ENCODE data around the gene STPG2. TPM values are rescaled to one million over a fixed set of nuclear protein-coding genes. Genes with fewer than 3 reads are reported as not detected.
A peak's percentile ranks its signal among the peaks of the same experiment; 100 is the strongest.

Gene STPG2
- total RNA-seq, 1 donor = under 0.01 TPM

DNA sequence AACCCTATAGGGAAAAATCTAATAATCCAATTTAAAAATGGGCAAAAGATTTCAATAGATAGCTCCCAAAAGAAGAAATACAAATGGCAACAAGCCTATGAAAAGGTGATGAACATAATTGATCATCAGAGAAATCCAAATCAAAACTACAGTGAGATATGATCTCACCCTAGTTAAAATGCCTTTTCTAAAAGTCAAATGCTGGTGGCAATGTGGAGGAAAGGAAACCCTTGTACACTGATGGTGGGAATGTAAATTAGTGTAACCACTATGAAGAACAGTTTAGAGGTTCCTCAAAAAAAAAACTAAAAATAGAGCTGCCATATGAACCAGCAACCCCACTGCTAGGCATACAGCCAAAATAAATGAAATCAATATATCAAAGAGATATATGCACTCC lies 44.5 kb downstream of the STPG2 start:
- TF ChIP-seq, protein P1, sequence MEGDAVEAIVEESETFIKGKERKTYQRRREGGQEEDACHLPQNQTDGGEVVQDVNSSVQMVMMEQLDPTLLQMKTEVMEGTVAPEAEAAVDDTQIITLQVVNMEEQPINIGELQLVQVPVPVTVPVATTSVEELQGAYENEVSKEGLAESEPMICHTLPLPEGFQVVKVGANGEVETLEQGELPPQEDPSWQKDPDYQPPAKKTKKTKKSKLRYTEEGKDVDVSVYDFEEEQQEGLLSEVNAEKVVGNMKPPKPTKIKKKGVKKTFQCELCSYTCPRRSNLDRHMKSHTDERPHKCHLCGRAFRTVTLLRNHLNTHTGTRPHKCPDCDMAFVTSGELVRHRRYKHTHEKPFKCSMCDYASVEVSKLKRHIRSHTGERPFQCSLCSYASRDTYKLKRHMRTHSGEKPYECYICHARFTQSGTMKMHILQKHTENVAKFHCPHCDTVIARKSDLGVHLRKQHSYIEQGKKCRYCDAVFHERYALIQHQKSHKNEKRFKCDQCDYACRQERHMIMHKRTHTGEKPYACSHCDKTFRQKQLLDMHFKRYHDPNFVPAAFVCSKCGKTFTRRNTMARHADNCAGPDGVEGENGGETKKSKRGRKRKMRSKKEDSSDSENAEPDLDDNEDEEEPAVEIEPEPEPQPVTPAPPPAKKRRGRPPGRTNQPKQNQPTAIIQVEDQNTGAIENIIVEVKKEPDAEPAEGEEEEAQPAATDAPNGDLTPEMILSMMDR (IDR thresholded peaks at IDR 0.05; ENCODE audit: extremely low read depth, low read depth, low read length) = no peak
- H3K4me1 ChIP-seq (ENCODE audit: insufficient read depth, low read length) = no peaks in the 10 kb centered on the region

DNA sequence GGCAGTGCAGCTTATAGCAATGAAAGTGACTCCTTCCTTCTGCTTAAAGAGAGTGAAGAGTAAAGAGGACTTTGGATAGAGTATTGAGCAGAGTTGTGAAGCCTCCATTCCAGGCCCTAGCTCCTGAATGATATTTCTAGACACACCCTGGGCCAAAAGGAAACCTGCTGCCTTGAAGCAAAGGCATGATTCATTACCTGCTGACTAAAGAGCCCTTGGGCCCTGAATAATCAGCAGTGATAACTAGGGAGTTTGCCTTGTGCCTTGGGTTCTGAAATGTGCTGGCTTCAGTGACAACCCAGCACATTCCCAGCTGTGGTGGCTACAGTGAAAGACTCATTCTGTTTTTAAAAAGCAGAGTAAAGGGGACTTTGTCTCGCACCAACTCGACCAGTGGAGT lies 49.2 kb downstream of the STPG2 start:
- no peaks in the 10 kb centered on the region for H3K36me3 ChIP-seq (ENCODE audit: insufficient read depth, low read length)
- H3K4me2 ChIP-seq (ENCODE audit: insufficient read depth, low read length) = no peak overlapping the region
- H3K4me1 ChIP-seq (ENCODE audit: insufficient read depth, low read length) = no peaks in the 10 kb centered on the region
- no peak overlapping the region for H3K27ac ChIP-seq (ENCODE audit: low read depth, low read length)
- H2AFZ ChIP-seq (ENCODE audit: low read length) = no peak overlapping the region
- DNase-seq (ENCODE audit: insufficient read length, low spot score, missing footprints) = no peak
- H3K79me2 ChIP-seq (ENCODE audit: insufficient read depth, low read length) = no peaks in the 10 kb centered on the region
- H4K20me1 ChIP-seq (ENCODE audit: insufficient read depth, low read length) = no peaks in the 10 kb centered on the region
- H3K27me3 ChIP-seq (ENCODE audit: insufficient read depth, low read length) = no peaks in the 10 kb centered on the region
- TF ChIP-seq, protein P1 (IDR thresholded peaks at IDR 0.05; ENCODE audit: extremely low read depth, low read depth, low read length) = no peak
- no peaks in the 10 kb centered on the region for H3K9me3 ChIP-seq (ENCODE audit: low read depth, low read length)
- no peak overlapping the region for H3K4me3 ChIP-seq (ENCODE audit: insufficient read depth, low read length)

More for the DNA sequence above, 44.5 kb downstream of the STPG2 start:
- Histone ChIP-seq H3K27me3 (ENCODE audit: insufficient read depth, low read length) (no peaks in the 10 kb centered on the region), H3K79me2 (ENCODE audit: insufficient read depth, low read length) (no peaks in the 10 kb centered on the region), H3K4me3 (ENCODE audit: insufficient read depth, low read length) (no peak overlapping the region), H4K20me1 (ENCODE audit: insufficient read depth, low read length) (no peaks in the 10 kb centered on the region), H3K9me3 (ENCODE audit: low read depth, low read length) (no peaks in the 10 kb centered on the region), H3K36me3 (ENCODE audit: insufficient read depth, low read length) (no peaks in the 10 kb centered on the region), H2AFZ (ENCODE audit: low read length) (no peak overlapping the region), H3K27ac (ENCODE audit: low read depth, low read length) (no peak overlapping the region), H3K4me2 (ENCODE audit: insufficient read depth, low read length) (no peak overlapping the region)
- no peak for DNase-seq (ENCODE audit: insufficient read length, low spot score, missing footprints)

DNA sequence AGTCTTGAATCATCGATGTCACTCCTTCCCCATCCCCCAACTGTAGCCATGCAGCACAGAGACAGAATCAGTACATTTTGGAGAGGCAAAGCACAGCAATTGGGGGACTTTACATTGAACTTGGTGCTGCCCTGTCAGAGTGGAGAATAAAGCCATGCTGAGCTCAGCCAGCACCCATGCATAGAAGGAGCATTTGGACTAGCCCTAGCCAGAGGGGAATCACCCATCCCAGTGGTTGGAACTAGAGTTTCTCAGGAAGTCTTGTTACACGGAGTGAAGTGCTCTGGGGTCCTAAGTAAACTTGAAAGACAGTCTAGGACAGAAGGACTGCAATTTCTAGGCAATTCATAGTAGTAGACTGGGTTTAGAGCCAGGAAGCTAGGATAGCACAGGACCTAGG lies 49.6 kb downstream of the STPG2 start:
- Histone ChIP-seq H3K36me3 (ENCODE audit: insufficient read depth, low read length) (no peaks in the 10 kb centered on the region), H3K79me2 (ENCODE audit: insufficient read depth, low read length) (no peaks in the 10 kb centered on the region), H3K27ac (ENCODE audit: low read depth, low read length) (no peak overlapping the region), H3K4me2 (ENCODE audit: insufficient read depth, low read length) (no peak overlapping the region), H3K4me3 (ENCODE audit: insufficient read depth, low read length) (no peak overlapping the region), H4K20me1 (ENCODE audit: insufficient read depth, low read length) (no peaks in the 10 kb centered on the region), H2AFZ (ENCODE audit: low read length) (no peak overlapping the region), H3K9me3 (ENCODE audit: low read depth, low read length) (no peaks in the 10 kb centered on the region), H3K4me1 (ENCODE audit: insufficient read depth, low read length) (no peaks in the 10 kb centered on the region), H3K27me3 (ENCODE audit: insufficient read depth, low read length) (no peaks in the 10 kb centered on the region)
- TF ChIP-seq, protein P1 (IDR thresholded peaks at IDR 0.05; ENCODE audit: extremely low read depth, low read depth, low read length) = no peak
- peak; percentile 3 for DNase-seq (ENCODE audit: insufficient read length, low spot score, missing footprints)

DNA sequence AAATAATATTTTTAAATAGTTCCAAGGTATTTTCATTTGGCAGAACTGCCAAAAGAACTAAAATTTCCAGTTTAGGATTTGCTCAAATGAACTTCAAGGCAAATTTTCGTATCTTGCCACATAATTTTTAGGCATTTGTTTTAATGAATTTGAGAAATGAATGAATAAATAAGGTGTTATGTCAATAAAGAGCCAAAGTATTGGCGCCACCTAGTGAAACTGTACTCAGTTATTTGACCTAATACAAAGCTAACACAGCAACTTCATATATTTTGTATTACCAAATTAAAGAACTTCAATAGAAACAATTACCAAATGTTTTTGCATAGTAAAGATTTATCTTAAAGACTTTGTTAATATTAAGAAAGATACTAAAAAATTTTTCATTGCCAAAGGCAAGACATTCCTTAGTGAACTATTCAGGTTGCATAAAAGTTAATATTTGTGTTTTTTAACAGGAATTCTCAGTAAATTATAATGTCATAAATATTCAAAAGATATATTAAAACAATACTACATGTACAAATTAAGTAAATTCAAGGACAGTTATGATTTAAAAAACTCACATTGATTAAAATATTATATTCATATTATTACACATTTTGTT lies 50.3 kb downstream of the STPG2 start:
- Histone ChIP-seq H3K27ac (ENCODE audit: low read depth, low read length) (no peak overlapping the region), H4K20me1 (ENCODE audit: insufficient read depth, low read length) (no peaks in the 10 kb centered on the region), H3K4me3 (ENCODE audit: insufficient read depth, low read length) (no peak overlapping the region), H3K4me1 (ENCODE audit: insufficient read depth, low read length) (no peaks in the 10 kb centered on the region), H3K79me2 (ENCODE audit: insufficient read depth, low read length) (no peaks in the 10 kb centered on the region), H3K36me3 (ENCODE audit: insufficient read depth, low read length) (no peaks in the 10 kb centered on the region), H2AFZ (ENCODE audit: low read length) (no peak overlapping the region), H3K9me3 (ENCODE audit: low read depth, low read length) (no peaks in the 10 kb centered on the region), H3K27me3 (ENCODE audit: insufficient read depth, low read length) (no peaks in the 10 kb centered on the region), H3K4me2 (ENCODE audit: insufficient read depth, low read length) (no peak overlapping the region)
- TF ChIP-seq, protein P1 (IDR thresholded peaks at IDR 0.05; ENCODE audit: extremely low read depth, low read depth, low read length) = peak; percentile 57
- no peak for DNase-seq (ENCODE audit: insufficient read length, low spot score, missing footprints)

Measured in osteoblast (primary cell).